ELR (cell line): ENCODE results near the gene HOXC13.
A peak's percentile ranks its signal among the peaks of the same experiment; 100 is the strongest.

Source experiments
- DNase-seq: peaks from one replicate; pipeline ENCODE4 v3.0.0-alpha.2; 2015; ENCODE audit warnings: low read depth

HOXC13 gene

GRCh38 chr12:53970451-53970850 lies 31.8 kb downstream of the HOXC13 start:
- no peak for DNase-seq

- DNase-seq: no peak
Measured at GRCh38 chr12:53971129-53971528, 32.5 kb downstream of the HOXC13 start.

DNA sequence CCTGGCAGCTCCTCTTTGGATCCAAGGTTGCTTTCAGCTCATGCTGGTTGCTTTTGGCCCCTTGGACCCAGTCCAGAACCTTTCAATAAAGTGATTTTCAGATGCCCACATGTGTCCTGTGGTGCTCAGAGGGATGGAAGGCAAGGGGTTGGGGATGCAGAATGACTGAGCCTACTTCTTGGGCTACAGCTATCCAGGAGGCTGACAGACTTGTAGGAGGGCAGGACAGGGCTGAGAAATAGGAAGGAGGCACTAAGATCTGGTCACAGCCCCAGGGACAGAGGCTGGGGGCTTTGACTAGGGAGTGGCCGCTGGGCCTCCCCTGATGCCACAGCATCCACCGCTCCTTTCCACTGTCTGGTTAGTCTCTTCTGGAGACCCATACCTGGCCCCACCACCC lies 33.1 kb downstream of the HOXC13 start:
- no peak for DNase-seq

GRCh38 chr12:53972152-53972702 lies 33.6 kb downstream of the HOXC13 start:
- DNase-seq: peak; percentile 75

DNA sequence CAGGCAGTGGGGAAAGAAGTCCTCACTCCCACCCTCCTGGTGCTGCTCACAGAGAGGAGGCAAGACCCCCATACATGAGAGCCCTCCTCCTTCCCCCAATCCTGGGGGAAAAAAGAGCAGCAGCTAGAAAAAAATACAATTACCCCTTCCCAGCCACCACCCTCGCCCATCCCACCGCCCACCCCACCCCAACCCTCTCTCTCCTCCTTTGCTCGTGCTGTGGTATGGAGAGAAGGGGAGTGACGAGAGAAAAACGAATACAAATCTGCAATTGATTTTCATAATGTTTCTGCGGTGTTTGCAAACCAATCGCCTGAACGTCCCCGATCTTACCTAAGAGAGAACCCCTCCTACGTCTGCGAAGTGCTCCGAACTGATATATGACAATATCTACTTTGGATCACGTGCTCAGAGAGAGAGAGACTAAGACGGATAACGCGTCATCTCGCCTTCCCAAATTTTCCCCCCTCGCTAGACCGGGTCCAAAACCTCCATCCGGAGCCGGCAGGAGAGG lies 34.1 kb downstream of the HOXC13 start, which contains the start of gene HOXC11:
TSS of gene HOXC11 (plus strand) at position 405 of the 514 bp plus-strand sequence. CDS start 116 bp downstream, outside the sequence.
- peak; percentile 49 for DNase-seq

- peak; percentile 73 for DNase-seq
Measured at GRCh38 chr12:53973236-53974042, 34.8 kb downstream of the HOXC13 start.

- peak; percentile 85 for DNase-seq
Measured at GRCh38 chr12:53974084-53975063, 35.7 kb downstream of the HOXC13 start, which contains the start of gene HOTAIR. Gene HOTAIR (minus strand): TSS chr12:53974954.

- DNase-seq: peak; percentile 59
Measured at GRCh38 chr12:53975064-53975471, 36.4 kb downstream of the HOXC13 start.

DNA sequence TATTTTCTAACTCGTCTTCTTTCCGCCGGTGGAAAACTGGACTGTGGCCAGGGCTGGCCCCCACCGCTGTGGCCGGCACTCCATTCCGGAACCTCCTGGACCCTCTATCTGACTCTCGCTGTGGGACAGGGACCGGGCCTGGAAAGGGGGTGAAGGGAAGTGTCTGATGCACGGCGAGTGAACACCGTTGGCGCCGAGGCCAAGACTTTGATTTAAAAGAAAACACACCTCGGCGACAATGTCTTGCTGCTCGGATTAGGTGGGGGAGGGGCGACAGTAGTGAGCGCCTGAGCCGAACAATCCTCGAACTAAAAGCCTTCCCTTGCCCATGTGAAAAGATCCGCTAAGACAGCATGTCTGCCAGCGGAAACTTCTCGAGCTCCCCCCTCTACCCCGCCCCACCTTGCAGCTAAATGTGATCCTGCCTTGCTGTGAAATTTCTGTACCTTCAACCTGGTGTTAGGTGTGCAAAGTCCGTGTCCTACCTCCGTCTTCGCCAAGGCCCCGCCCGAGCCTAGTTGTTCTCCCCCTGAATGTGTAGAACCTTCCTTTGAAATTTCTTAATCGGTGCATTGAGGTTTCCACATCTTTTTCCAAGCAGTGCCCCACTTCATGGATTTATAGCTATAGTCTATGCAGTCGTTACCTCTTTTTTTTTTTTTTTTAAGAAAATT lies 37.0 kb downstream of the HOXC13 start:
- DNase-seq: peak; percentile 28

- peak; percentile 57 for DNase-seq
Measured at GRCh38 chr12:53976172-53976822, 37.7 kb downstream of the HOXC13 start.

DNA sequence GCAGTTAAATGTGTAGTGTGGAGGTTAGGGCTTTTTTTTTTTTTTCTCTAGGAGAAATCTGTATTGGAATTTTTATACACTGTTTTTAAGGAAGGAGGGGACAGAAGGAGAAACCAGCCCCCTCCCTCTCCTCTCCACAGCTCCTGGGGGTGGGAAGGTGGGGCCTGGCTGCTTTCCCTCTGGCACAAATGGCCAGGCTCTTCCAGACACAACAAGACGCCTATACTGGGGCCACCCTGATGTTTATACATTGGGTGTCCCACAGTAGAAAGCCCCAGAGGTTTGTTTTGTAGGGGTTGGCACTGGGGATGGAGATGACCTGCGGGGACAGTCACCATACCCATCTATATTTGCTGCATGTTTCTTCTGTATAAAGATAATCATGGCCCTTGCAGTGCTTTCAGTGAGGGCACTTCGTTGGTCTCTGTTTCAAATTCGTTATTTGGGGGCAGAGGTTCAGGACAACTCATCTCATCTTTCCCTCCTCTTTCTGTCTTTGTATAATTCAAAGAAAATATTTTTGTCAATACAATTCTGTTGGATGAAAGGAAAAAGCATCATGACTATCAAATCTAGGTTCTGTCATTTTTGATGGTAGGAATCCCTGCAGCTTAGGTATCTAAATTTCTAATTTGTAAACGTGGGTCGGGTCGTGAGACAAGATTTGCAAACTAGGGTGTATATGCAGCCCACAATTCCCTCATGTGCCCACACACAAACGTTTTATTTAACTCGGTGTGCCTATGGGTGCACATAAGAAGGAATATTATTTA lies 38.4 kb downstream of the HOXC13 start:
- no peak for DNase-seq

GRCh38 chr12:53977596-53978445 lies 39.2 kb downstream of the HOXC13 start:
- peak; percentile 46 for DNase-seq

DNA sequence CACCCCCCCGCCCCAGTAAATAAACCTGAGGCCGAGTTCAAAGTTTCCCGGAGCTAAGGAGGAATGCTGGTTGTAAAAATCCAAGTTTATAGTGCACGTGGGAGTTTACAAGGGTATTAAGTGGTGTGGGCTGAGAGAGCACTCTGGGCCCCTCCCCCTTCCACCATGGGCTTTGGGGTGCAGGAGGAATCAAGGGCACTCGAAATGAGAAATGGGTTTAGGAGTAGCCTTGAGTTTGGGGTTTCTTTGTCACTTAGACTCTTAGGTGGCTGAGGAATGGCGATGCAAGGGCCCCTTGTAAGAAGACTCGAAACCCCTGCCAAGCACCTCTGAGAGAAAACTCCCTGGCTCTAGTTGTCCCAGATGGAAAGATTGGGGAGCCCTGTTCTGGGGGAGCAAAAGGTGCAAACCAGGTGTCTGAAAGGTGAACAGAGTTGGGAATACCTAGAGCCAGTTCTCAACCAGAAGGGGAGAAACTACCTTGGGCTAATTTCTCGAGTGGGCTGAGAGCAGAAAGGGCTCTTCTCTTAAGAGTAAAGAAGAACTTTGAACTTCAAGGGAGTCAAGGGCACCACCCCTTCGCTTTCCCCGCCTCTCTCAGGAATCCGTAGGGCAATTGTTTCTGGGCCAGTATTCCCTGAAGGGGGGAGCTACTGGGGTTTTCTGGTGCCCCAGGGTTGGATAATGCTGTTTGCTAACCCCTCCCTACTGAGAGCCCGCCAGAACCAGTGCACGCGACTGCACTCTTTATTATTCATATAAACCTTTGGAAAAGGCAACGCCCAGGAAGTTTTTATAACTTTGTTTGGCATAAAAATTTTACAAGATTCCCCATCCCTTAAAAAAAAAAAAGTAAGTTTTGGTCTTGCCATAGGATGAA lies 40.1 kb downstream of the HOXC13 start:
- DNase-seq: peak; percentile 75

- DNase-seq: peak; percentile 65
Measured at GRCh38 chr12:53980104-53980801, 41.6 kb downstream of the HOXC13 start.

DNA sequence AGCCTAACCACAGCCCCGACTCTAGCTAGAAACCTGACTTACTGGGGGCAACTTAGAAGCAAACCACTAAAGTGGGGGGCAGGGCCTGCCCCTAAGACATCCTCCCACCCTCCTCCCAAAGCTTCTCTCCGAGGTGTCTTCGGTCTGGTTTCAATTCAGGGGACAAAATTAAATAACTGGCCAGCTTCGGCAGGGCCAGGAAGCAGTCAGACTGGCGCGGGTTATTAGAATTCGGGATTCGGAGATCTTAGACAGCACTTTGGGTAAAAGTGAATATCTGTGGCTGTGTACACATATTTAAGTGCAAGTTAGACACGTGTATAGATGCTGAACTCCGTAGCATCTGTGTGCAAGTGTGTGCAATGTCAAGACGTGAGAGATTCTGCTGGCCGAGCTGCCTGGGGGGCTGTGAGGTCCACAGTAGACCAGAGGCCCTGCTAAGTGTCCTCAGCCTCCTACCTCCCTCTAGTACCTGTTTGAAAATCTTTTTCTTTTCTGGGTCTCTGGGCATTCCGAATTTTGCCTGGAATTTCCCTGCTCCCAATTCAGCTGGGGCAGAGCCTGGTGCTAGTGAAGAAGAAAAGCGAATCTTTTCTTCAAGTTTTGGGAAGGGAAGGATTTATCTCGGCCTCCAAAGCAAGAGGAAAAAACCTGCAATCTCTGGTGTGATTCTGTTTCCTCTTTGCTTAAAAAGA lies 42.3 kb downstream of the HOXC13 start:
- DNase-seq: peak; percentile 27

- DNase-seq: peak; percentile 77
Measured at GRCh38 chr12:53981634-53982565, 43.3 kb downstream of the HOXC13 start.
